ENCODE results near the gene TICAM1. TPM values are rescaled to one million over a fixed set of nuclear protein-coding genes. Genes with fewer than 3 reads are reported as not detected.
"Not testable (repeated sequence)": the region's sequence is repeated elsewhere in the genome, so short reads cannot be mapped to it uniquely, and the experiment has no call there.

Gene TICAM1
- total and polyA plus RNA-seq, 7 donors = 7.4 to 17.0 (median 11.4) TPM

DNA sequence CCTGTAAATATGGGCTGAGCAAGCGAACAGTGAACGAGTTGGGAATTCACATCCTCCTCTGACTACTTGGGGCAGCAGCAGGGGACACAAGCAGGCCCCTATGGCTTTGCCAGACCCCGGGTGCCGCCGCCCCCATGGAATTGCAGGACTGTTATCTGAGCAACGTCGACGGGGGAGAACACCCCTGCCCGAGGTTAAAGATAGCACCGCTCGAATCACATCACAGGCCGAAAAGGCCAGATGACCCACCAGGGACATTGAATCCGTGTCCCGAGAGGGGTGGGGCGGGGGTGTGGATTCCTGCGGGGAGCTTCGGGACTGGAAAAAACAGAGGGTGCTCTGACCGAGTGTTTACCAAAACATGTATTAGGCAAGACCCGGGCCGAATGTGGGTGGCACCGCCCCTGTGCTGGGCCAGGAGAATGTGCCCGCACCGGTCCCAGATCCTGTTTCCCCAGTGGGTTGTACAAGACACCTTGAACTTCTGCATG, 30.9 kb downstream of the TICAM1 start:
- Histone ChIP-seq H3K27ac (peak overlapping the region; percentile 88), H3K27me3 (ENCODE audit: insufficient read depth in 3 of 3, low read length in 2 of 3) (no peaks in the 10 kb centered on the region), H3K4me3 (peak overlapping the region; percentile 31), H3K9me3 (no peaks in the 10 kb centered on the region), H3K36me3 (ENCODE audit: insufficient read depth in 1 of 2, low read depth in 1 of 2) (peaks cover 0 to 6% of the 10 kb centered on the region in 2 donors), H3K4me1 (peaks cover 29% of the 10 kb centered on the region)
- peak; percentile 80 to 88 (median 86) for ATAC-seq
- peak; percentile 81 to 96 for DNase-seq
- intact Hi-C loops (cut with DNase I) = no loop called here
- WGBS, 3 donors = 11 to 35% (median 25%) methylated on average over 23 of the region's 23 CpGs
- TF ChIP-seq, protein P1, sequence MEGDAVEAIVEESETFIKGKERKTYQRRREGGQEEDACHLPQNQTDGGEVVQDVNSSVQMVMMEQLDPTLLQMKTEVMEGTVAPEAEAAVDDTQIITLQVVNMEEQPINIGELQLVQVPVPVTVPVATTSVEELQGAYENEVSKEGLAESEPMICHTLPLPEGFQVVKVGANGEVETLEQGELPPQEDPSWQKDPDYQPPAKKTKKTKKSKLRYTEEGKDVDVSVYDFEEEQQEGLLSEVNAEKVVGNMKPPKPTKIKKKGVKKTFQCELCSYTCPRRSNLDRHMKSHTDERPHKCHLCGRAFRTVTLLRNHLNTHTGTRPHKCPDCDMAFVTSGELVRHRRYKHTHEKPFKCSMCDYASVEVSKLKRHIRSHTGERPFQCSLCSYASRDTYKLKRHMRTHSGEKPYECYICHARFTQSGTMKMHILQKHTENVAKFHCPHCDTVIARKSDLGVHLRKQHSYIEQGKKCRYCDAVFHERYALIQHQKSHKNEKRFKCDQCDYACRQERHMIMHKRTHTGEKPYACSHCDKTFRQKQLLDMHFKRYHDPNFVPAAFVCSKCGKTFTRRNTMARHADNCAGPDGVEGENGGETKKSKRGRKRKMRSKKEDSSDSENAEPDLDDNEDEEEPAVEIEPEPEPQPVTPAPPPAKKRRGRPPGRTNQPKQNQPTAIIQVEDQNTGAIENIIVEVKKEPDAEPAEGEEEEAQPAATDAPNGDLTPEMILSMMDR (IDR thresholded peaks at IDR 0.05) = no peak

DNA sequence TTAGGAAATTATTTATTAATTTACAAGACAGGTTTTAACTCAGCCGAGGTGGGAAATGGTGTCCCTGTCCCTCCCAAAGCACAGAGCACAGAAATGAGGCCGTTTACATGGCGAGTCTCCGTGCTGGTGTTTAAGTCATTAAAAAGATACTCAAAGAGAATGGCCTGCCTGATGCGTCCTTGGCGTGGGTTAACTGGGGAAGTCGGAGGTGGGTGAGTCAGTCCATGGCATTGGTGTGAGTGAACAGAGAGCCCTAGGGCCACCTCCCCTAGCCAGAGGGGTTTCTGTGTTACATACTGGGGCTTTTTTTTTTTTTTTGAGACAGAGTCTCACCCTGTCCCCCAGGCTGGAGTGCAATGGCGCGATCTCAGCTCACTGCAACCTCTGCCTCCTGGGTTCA, 36.1 kb downstream of the TICAM1 start:
- peaks cover 0 to 31% of the 10 kb centered on the region in 2 donors for H3K36me3 ChIP-seq (ENCODE audit: insufficient read depth in 1 of 2, low read depth in 1 of 2)
- 34 to 56% (median 36%) methylated on average over 9 of the region's 9 CpGs for WGBS, 3 donors
- H3K4me1 ChIP-seq = peaks cover 37% of the 10 kb centered on the region
- TF ChIP-seq, protein P1 (IDR thresholded peaks at IDR 0.05) = no peak
- H3K4me3 ChIP-seq = peak overlapping the region; percentile 87
- ATAC-seq (peak in 3 of 4 donors; percentile 24 to 59 (median 29)), DNase-seq (peak; percentile 21 to 73)
- intact Hi-C loops (cut with DNase I) = no loop called here
- H3K27ac ChIP-seq = peak overlapping the region; percentile 93
- H3K27me3 ChIP-seq (ENCODE audit: insufficient read depth in 3 of 3, low read length in 2 of 3) = no peaks in the 10 kb centered on the region
- H3K9me3 ChIP-seq = no peaks in the 10 kb centered on the region

DNA sequence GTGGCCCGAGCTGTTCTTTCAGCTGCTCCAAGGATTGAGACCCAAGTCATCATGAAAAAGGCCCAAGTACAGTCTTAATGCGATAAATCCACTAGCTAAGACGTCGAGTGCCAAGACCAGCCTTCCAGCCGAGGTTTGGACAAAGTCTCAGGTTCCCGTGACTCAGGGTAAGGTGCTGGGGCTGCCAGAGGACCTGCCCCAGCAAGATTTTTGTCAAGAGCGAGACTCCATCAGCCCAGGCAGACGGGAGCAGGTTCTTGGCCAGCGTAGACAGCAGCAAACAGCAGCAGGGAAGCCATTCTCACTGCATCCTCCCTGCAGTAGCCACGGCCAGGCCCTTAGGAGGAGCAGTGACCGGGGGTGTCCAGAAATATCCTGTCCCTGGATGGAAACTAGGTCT, 36.5 kb downstream of the TICAM1 start:
- 28 to 44% (median 30%) methylated on average over 11 of the region's 11 CpGs for WGBS, 3 donors
- Histone ChIP-seq H3K36me3 (ENCODE audit: insufficient read depth in 1 of 2, low read depth in 1 of 2) (peaks cover 0 to 31% of the 10 kb centered on the region in 2 donors), H3K4me1 (peaks cover 37% of the 10 kb centered on the region), H3K27me3 (ENCODE audit: insufficient read depth in 3 of 3, low read length in 2 of 3) (no peaks in the 10 kb centered on the region), H3K9me3 (no peaks in the 10 kb centered on the region), H3K27ac (peak overlapping the region; percentile 93), H3K4me3 (peak overlapping the region; percentile 87)
- peak in 2 of 4 donors; percentile 4 to 25 for ATAC-seq
- TF ChIP-seq, protein P1 (IDR thresholded peaks at IDR 0.05) = no peak
- intact Hi-C loops (cut with DNase I) = loop anchor here in 1 of 2 donors (5.0 kb wide), 1 partner anchor 73 kb away; the partner anchor contains the start of gene DPP9
- DNase-seq = peak; percentile 31 to 85

DNA sequence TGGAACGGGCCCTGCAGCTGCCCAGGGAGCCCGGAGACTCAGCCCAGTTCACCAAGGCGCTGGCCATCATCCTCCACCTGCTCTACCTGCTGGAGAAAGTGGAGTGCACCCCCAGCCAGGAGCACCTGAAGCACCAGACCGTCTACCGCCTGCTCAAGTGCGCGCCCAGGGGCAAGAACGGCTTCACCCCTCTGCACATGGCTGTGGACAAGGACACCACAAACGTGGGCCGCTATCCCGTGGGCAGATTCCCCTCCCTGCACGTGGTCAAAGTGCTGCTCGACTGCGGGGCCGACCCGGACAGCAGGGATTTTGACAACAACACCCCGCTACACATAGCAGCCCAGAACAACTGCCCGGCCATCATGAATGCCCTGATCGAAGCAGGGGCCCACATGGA, 38.2 kb downstream of the TICAM1 start:
- ATAC-seq; DNase-seq; H3K27me3 ChIP-seq (ENCODE audit: insufficient read depth in 3 of 3, low read length in 2 of 3); H3K9me3 ChIP-seq: not testable (repeated sequence)
- WGBS, 3 donors = 58 to 72% (median 58%) methylated on average over 19 of the region's 19 CpGs
- peak overlapping the region; percentile 87 for H3K4me3 ChIP-seq
- H3K27ac ChIP-seq = peak overlapping the region; percentile 93
- intact Hi-C loops (cut with DNase I) = loop anchor here in 1 of 2 donors (5.0 kb wide), 1 partner anchor 71 kb away; the partner anchor contains the start of gene DPP9
- peaks cover 37% of the 10 kb centered on the region for H3K4me1 ChIP-seq
- H3K36me3 ChIP-seq (ENCODE audit: insufficient read depth in 1 of 2, low read depth in 1 of 2) = peaks cover 0 to 31% of the 10 kb centered on the region in 2 donors

DNA sequence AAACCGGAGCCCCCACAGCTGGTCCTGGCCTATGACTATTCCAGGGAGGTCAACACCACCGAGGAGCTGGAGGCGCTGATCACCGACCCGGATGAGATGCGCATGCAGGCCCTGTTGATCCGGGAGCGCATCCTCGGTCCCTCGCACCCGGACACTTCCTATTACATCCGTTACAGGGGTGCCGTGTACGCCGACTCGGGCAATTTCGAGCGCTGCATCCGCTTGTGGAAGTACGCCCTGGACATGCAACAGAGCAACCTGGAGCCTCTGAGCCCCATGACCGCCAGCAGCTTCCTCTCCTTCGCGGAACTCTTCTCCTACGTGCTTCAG, 38.7 kb downstream of the TICAM1 start:
- peak in 1 of 2 donors; percentile 15 for DNase-seq
- H3K27me3 ChIP-seq (ENCODE audit: insufficient read depth in 3 of 3, low read length in 2 of 3); H3K9me3 ChIP-seq; ATAC-seq: not testable (repeated sequence)
- intact Hi-C loops (cut with DNase I) = loop anchor here in 1 of 2 donors (5.0 kb wide), 1 partner anchor 71 kb away; the partner anchor contains the start of gene DPP9
- Histone ChIP-seq H3K27ac (peak overlapping the region; percentile 93), H3K4me1 (peaks cover 37% of the 10 kb centered on the region), H3K4me3 (peak overlapping the region; percentile 87), H3K36me3 (ENCODE audit: insufficient read depth in 1 of 2, low read depth in 1 of 2) (peaks cover 0 to 31% of the 10 kb centered on the region in 2 donors)
- WGBS, 3 donors = 61 to 70% (median 61%) methylated on average over 22 to 24 of the region's 24 CpGs

DNA sequence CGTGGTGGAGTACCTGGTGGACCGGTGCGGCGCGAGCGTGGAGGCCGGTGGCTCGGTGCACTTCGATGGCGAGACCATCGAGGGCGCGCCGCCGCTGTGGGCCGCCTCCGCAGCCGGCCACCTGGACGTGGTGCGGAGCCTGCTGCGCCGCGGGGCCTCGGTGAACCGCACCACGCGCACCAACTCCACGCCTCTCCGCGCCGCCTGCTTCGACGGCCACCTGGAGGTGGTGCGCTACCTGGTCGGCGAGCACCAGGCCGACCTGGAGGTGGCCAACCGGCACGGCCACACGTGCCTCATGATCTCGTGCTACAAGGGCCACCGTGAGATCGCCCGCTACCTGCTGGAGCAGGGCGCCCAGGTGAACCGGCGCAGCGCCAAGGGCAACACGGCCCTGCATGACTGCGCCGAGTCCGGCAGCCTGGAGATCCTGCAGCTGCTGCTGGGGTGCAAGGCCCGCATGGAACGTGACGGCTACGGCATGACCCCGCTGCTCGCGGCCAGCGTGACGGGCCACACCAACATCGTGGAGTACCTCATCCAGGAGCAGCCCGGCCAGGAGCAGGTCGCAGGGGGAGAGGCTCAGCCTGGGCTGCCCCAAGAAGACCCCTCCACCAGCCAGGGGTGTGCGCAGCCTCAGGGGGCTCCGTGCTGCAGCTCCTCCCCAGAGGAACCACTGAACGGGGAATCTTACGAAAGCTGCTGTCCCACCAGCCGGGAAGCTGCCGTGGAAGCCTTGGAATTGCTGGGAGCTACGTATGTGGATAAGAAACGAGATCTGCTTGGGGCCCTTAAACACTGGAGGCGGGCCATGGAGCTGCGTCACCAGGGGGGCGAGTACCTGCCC, 39.3 kb downstream of the TICAM1 start:
- DNase-seq = peak; percentile 25 to 68
- intact Hi-C loops (cut with DNase I) = loop anchor here in 1 of 2 donors (5.0 kb wide), 1 partner anchor 70 kb away; the partner anchor contains the start of gene DPP9
- H3K27me3 ChIP-seq (ENCODE audit: insufficient read depth in 3 of 3, low read length in 2 of 3); H3K9me3 ChIP-seq; ATAC-seq: not testable (repeated sequence)
- Histone ChIP-seq H3K36me3 (ENCODE audit: insufficient read depth in 1 of 2, low read depth in 1 of 2) (peaks cover 0 to 31% of the 10 kb centered on the region in 2 donors), H3K4me3 (peak overlapping the region; percentile 87), H3K27ac (peak overlapping the region; percentile 93), H3K4me1 (peaks cover 37% of the 10 kb centered on the region)
- WGBS, 3 donors = 4 to 8% (median 6%) methylated on average over 49 to 75 of the region's 75 CpGs
